Endodermal cell (in vitro differentiated cells): ENCODE measurements around the gene MMEL1. TPM values are rescaled to one million over a fixed set of nuclear protein-coding genes. Genes with fewer than 3 reads are reported as not detected.

Experiments
- DNase-seq: peaks from one replicate; pipeline ENCODE4 v3.0.0-alpha.2; 2017
- H3K27ac ChIP-seq: 2 replicates; pipeline ENCODE4 v1.5.1; 2013; ENCODE audit warnings: mild to moderate bottlenecking, low read depth, low read length, moderate library complexity
- H3K27me3 ChIP-seq: 2 replicates; pipeline ENCODE4 v1.6.1; 2013; ENCODE audit warnings: mild to moderate bottlenecking, low read length, moderate library complexity; ENCODE audit not compliant: insufficient read depth, control insufficient read depth, poor library complexity, severe bottlenecking
- H3K36me3 ChIP-seq: 2 replicates; pipeline ENCODE4 v1.7.0; 2013; ENCODE audit warnings: mild to moderate bottlenecking, low read length, moderate library complexity; ENCODE audit not compliant: control insufficient read depth, insufficient read depth
- H3K4me1 ChIP-seq: one replicate; pipeline ENCODE4 v1.7.0; 2013; ENCODE audit warnings: low read length; ENCODE audit not compliant: control insufficient read depth, insufficient read depth
- H3K4me3 ChIP-seq: 2 replicates; pipeline ENCODE4 v1.5.1; 2013; ENCODE audit warnings: mild to moderate bottlenecking, low read length, moderate library complexity
- H3K9ac ChIP-seq: 2 replicates; pipeline ENCODE4 v1.6.1; 2013; ENCODE audit warnings: mild to moderate bottlenecking, low read length, moderate library complexity; ENCODE audit not compliant: poor library complexity, severe bottlenecking; ENCODE audit errors: extremely low read depth
- H3K9me3 ChIP-seq: 2 replicates; pipeline ENCODE4 v1.6.1; 2013; ENCODE audit warnings: mild to moderate bottlenecking, low read length, moderate library complexity; ENCODE audit not compliant: control insufficient read depth
- H3K27ac Mint-ChIP-seq: 2 replicates; pipeline ENCODE4 v1.8.0; 2020; ENCODE audit warnings: mixed read lengths
- H3K27me3 Mint-ChIP-seq: 2 replicates; pipeline ENCODE4 v1.8.0; 2021; ENCODE audit warnings: mild to moderate bottlenecking, mixed read lengths; ENCODE audit not compliant: insufficient read depth
- H3K36me3 Mint-ChIP-seq: 2 replicates; pipeline ENCODE4 v1.8.0; 2020; ENCODE audit warnings: low read depth, mixed read lengths
- H3K4me1 Mint-ChIP-seq: 2 replicates; pipeline ENCODE4 v1.8.0; 2020; ENCODE audit warnings: mixed read lengths
- H3K4me3 Mint-ChIP-seq: 2 replicates; pipeline ENCODE4 v1.8.0; 2020; ENCODE audit warnings: mild to moderate bottlenecking, moderate library complexity, mixed read lengths
- H3K9me3 Mint-ChIP-seq: 2 replicates; pipeline ENCODE4 v1.8.0; 2020; ENCODE audit warnings: mild to moderate bottlenecking, mixed read lengths
- WGBS, 2 experiments: methylation state at CpG; one replicate each; pipeline versions ENCODE4 v1.1.5 to v1.1.7; 2013; ENCODE audit warnings: missing lambda C conversion rate in 2 of 2, mixed read lengths in 1 of 2; ENCODE audit not compliant: insufficient coverage in 1 of 2, insufficient read length in 1 of 2; 5-methylcytosine and 5-hydroxymethylcytosine counted together
- total RNA-seq, 2 donors: library from RNA; stranded (reverse); fragmentation: NEBNext Ultra II Directional in 1 of 2; extraction: Animal tissue kit (Norgen Biotek cat#: 25700) in 1 of 2; gene quantifications; 2 replicates in 1 of 2; 3 replicates in 1 of 2; pipeline ENCODE4 v1.2.1, GENCODE V29; 2021
- TF ChIP-seq, protein P1 (sequence below): fragments of 200-600 bp; sonication (generic); conservative IDR thresholded peaks from 2 replicates; pipeline ENCODE4 v1.5.0; 2021; ENCODE audit warnings: antibody characterized with exemption, mild to moderate bottlenecking

Gene MMEL1
- total RNA-seq, 2 donors from 2014 or later, result 0.42 TPM; not detected in 1

- H3K9me3 Mint-ChIP-seq, result peaks cover 18% of the 10 kb centered on the region
- peak; percentile 36 for DNase-seq
- no peaks in the 10 kb centered on the region for H3K27me3 ChIP-seq
- no peak overlapping the region for H3K4me3 ChIP-seq
- no peak overlapping the region for H3K27ac ChIP-seq
- H3K4me1 Mint-ChIP-seq, result peaks cover 2% of the 10 kb centered on the region
- H3K4me1 ChIP-seq, result no peaks in the 10 kb centered on the region
- no peaks in the 10 kb centered on the region for H3K9me3 ChIP-seq
- no peak overlapping the region for H3K27ac Mint-ChIP-seq
- H3K36me3 Mint-ChIP-seq, result peaks cover 5% of the 10 kb centered on the region
- H3K9ac ChIP-seq, result no peak overlapping the region
- no peaks in the 10 kb centered on the region for H3K36me3 ChIP-seq
- 90 to 92% methylated on average over 2 to 19 of the region's 19 CpGs for WGBS, 2 experiments
- H3K27me3 Mint-ChIP-seq, result peaks cover 2% of the 10 kb centered on the region
- H3K4me3 Mint-ChIP-seq, result no peak overlapping the region
- TF ChIP-seq, protein P1, sequence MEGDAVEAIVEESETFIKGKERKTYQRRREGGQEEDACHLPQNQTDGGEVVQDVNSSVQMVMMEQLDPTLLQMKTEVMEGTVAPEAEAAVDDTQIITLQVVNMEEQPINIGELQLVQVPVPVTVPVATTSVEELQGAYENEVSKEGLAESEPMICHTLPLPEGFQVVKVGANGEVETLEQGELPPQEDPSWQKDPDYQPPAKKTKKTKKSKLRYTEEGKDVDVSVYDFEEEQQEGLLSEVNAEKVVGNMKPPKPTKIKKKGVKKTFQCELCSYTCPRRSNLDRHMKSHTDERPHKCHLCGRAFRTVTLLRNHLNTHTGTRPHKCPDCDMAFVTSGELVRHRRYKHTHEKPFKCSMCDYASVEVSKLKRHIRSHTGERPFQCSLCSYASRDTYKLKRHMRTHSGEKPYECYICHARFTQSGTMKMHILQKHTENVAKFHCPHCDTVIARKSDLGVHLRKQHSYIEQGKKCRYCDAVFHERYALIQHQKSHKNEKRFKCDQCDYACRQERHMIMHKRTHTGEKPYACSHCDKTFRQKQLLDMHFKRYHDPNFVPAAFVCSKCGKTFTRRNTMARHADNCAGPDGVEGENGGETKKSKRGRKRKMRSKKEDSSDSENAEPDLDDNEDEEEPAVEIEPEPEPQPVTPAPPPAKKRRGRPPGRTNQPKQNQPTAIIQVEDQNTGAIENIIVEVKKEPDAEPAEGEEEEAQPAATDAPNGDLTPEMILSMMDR, result no peak
Observed at GRCh38 chr1:2595261-2595811, 37.5 kb downstream of the MMEL1 start.

GRCh38 chr1:2594641-2595131, 38.1 kb downstream of the MMEL1 start:
- no peak for DNase-seq
- H3K4me1 Mint-ChIP-seq, result peaks cover 2% of the 10 kb centered on the region
- WGBS, 2 experiments, result 89 to 96% methylated on average over 11 to 17 of the region's 17 CpGs

DNA sequence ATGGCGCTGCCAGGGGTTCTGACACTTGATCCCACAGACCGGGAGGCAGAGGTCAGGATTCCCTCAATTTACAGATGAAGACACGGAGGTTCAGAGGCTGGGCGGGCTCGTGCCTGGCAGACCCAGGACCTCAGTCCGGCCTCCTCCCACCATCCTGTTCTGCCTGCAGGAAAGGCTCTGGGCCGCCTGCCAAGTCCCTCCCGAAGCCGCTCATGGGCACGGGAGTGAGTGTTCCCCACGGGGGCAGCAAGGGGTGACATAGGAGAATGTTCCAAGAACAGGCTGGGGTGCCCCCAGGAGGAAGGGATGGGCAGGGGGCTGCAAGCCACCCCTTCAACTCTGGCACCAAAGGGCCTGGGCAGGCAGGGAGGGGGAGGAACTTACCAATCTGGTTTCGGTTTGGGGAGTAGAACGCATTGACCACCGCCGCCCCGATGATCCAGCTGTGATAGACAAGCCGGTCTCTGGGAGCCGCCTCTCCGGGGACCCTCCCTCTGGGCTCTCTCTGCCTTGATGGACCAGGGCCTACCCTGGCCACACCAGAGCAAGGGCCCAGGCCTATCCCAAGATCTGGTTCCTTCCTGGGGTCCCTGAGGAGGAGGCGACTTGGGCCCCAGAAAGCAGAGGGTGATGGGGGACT, 38.7 kb downstream of the MMEL1 start:
- Mint-ChIP-seq H3K27ac (no peak overlapping the region), H3K4me1 (peaks cover 2% of the 10 kb centered on the region), H3K9me3 (peaks cover 19% of the 10 kb centered on the region), H3K36me3 (peaks cover 15% of the 10 kb centered on the region), H3K27me3 (peaks cover 2% of the 10 kb centered on the region), H3K4me3 (no peak overlapping the region)
- WGBS, 2 experiments, result 88 to 99% methylated on average over 11 to 20 of the region's 20 CpGs
- Histone ChIP-seq H3K36me3 (no peaks in the 10 kb centered on the region), H3K9me3 (no peaks in the 10 kb centered on the region), H3K9ac (no peak overlapping the region), H3K4me3 (no peak overlapping the region), H3K27ac (no peak overlapping the region), H3K4me1 (no peaks in the 10 kb centered on the region), H3K27me3 (no peaks in the 10 kb centered on the region)
- TF ChIP-seq, protein P1, result no peak
- DNase-seq, result no peak

More at GRCh38 chr1:2594641-2595131, 38.1 kb downstream of the MMEL1 start:
- TF ChIP-seq, protein P1, result no peak
- no peak overlapping the region for H3K9ac ChIP-seq
- no peaks in the 10 kb centered on the region for H3K4me1 ChIP-seq
- peaks cover 18% of the 10 kb centered on the region for H3K9me3 Mint-ChIP-seq
- H3K27ac ChIP-seq, result no peak overlapping the region
- no peaks in the 10 kb centered on the region for H3K9me3 ChIP-seq
- no peak overlapping the region for H3K4me3 Mint-ChIP-seq
- H3K27me3 ChIP-seq, result no peaks in the 10 kb centered on the region
- H3K27me3 Mint-ChIP-seq, result peaks cover 2% of the 10 kb centered on the region
- no peak overlapping the region for H3K27ac Mint-ChIP-seq
- H3K4me3 ChIP-seq, result no peak overlapping the region
- H3K36me3 ChIP-seq, result no peaks in the 10 kb centered on the region
- H3K36me3 Mint-ChIP-seq, result peaks cover 11% of the 10 kb centered on the region
